ENCODE results near the gene HBS1L. TPM values are rescaled to one million over a fixed set of nuclear protein-coding genes. Genes with fewer than 3 reads are reported as not detected.

HBS1L gene
- polyA plus RNA-seq, 1 of the 3 experiments (the other 2 are of a cell fraction) = 19.0 TPM

- no peaks in the 10 kb centered on the region for H3K79me2 ChIP-seq (ENCODE audit: insufficient read depth)
- POLR2A ChIA-PET = no interaction called here
- TF ChIP-seq ELF1 (IDR thresholded peaks at IDR 0.05) (no peak), ZBTB33 (IDR thresholded peaks at IDR 0.05; ENCODE audit: borderline replicate concordance, low read depth) (no peak), IRF3 (IDR thresholded peaks at IDR 0.05; ENCODE audit: low read depth, low read length) (no peak), REST (IDR thresholded peaks at IDR 0.05; ENCODE audit: low read depth, low read length) (no peak), MAX (IDR thresholded peaks at IDR 0.05; ENCODE audit: low read depth) (no peak), FOXJ3 (CRISPR knock-in tag; IDR thresholded peaks at IDR 0.05) (no peak), SMC3 (IDR thresholded peaks at IDR 0.05; ENCODE audit: low read depth, low read length) (no peak), PBX3 (IDR thresholded peaks at IDR 0.05) (no peak), GABPA (IDR thresholded peaks at IDR 0.05; ENCODE audit: low read depth) (no peak), NRF1 (IDR thresholded peaks at IDR 0.05; ENCODE audit: low read depth, low read length) (no peak), CTCF (IDR thresholded peaks at IDR 0.05) (no peak), RFX5 (IDR thresholded peaks at IDR 0.05; ENCODE audit: low read length) (no peak), MXI1 (IDR thresholded peaks at IDR 0.05; ENCODE audit: low read depth, low read length) (no peak), USF2 (IDR thresholded peaks at IDR 0.05; ENCODE audit: borderline replicate concordance, low read depth, low read length) (no peak), RXRA (IDR thresholded peaks at IDR 0.05; ENCODE audit: borderline replicate concordance, low read depth) (no peak), MEF2A (IDR thresholded peaks at IDR 0.05; ENCODE audit: borderline replicate concordance, low read depth) (no peak), TCF12 (IDR thresholded peaks at IDR 0.05) (no peak), POLR2AphosphoS5 (IDR thresholded peaks at IDR 0.05; ENCODE audit: low read depth, low read length) (no peak), FOSL2 (IDR thresholded peaks at IDR 0.05; ENCODE audit: borderline replicate concordance, low read depth) (no peak), RAD21 (IDR thresholded peaks at IDR 0.05; ENCODE audit: low read length) (no peak)
- H3K27ac ChIP-seq (ENCODE audit: low read depth in 2 of 2, low read length in 1 of 2) = no peak overlapping the region
- H3K36me3 ChIP-seq (replicated peaks in 1 of 2; ENCODE audit: control insufficient read depth in 1 of 2, insufficient read depth in 2 of 2, low read length in 1 of 2) = no peaks in the 10 kb centered on the region
- DNase-seq = no peak
- no peak overlapping the region for H3K4me3 ChIP-seq (ENCODE audit: low read depth in 2 of 2, low read length in 1 of 2)
- CTCF ChIA-PET = interaction anchor here (1.0 to 1.6 kb wide), 2 partner anchors 56 to 147 kb away, joined by 3 to 4 read pairs; no protein-coding TSS in a partner anchor
- peaks cover 0 to 3% of the 10 kb centered on the region in 2 experiments; a peak in 1 of 4 replicates for H3K4me1 ChIP-seq (ENCODE audit: control insufficient read depth in 1 of 2, insufficient read depth in 2 of 2, low read depth in 1 of 2, low read length in 1 of 2)
- H4K20me1 ChIP-seq (ENCODE audit: insufficient read depth) = no peaks in the 10 kb centered on the region
- 59% methylated on average over 5 of the region's 5 CpGs for WGBS (ENCODE audit: low lambda C conversion rate)
- H2AFZ ChIP-seq (ENCODE audit: low read depth) = no peak overlapping the region
- no peaks in the 10 kb centered on the region for H3K27me3 ChIP-seq (ENCODE audit: insufficient read depth)
- H3K9ac ChIP-seq = no peak overlapping the region
- H3K9me3 ChIP-seq = no peaks in the 10 kb centered on the region
- H3K9me2 ChIP-seq = no peaks in the 10 kb centered on the region
- H3K4me2 ChIP-seq = no peak overlapping the region
- no peaks in the 10 kb centered on the region for H3F3A ChIP-seq (replicated peaks; ENCODE audit: insufficient read depth)
Measured at GRCh38 chr6:135087803-135088202, 33.2 kb upstream of the HBS1L start.
